ENCODE measurements around the gene SYNE1. TPM values are rescaled to one million over a fixed set of nuclear protein-coding genes. Genes with fewer than 3 reads are reported as not detected.

The SYNE1 gene
- total RNA-seq, 1 donor from 2014 or later, result 14.2 TPM

DNA sequence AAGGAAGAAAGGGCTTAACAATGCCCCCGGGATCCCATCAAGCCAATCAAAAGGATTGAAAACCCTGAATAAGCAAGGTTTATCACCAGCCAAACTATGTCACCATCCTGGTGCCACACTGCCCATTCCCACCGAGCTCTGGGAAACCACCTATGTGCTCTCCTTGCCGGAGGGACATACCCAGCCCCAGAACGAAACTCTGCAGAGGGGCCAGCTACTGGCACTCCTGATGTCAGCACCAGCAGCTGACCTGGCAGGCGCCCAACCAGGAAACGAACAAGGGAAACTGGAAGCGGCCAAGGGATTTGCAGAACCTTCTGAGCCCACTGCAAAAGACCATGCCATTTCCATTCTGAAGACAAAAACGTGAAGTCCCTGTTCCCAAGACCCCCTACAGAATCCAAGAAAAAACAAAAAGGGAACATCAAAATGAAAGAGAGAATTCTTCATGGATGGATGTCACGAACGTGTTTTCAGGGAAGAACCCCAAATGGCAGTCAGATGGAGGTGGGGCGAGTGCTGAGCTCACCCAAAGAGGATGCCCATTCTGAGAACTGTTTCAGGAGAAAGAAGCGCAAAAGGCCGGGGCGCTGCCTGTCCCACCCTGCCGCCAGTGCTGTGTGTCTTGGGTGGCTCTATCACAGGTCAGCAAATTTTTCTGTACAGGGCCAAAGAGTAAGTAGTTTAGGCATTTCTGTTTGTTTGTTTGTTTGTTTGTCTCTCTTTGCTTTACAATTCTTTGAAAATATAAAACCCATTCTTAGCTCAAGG lies 524.5 kb downstream of the SYNE1 start:
- Mint-ChIP-seq H3K9me3 (no peaks in the 10 kb centered on the region), H3K27me3 (ENCODE audit: low read depth) (peaks cover 3% of the 10 kb centered on the region), H3K27ac (no peak overlapping the region), H3K36me3 (ENCODE audit: low read depth) (no peaks in the 10 kb centered on the region), H3K4me1 (ENCODE audit: low read depth) (no peaks in the 10 kb centered on the region), H3K4me3 (ENCODE audit: low read depth) (no peak overlapping the region)
- DNase-seq (ENCODE audit: low spot score), result no peak
- intact Hi-C loops (cut with micrococcal nuclease), result no loop called here

DNA sequence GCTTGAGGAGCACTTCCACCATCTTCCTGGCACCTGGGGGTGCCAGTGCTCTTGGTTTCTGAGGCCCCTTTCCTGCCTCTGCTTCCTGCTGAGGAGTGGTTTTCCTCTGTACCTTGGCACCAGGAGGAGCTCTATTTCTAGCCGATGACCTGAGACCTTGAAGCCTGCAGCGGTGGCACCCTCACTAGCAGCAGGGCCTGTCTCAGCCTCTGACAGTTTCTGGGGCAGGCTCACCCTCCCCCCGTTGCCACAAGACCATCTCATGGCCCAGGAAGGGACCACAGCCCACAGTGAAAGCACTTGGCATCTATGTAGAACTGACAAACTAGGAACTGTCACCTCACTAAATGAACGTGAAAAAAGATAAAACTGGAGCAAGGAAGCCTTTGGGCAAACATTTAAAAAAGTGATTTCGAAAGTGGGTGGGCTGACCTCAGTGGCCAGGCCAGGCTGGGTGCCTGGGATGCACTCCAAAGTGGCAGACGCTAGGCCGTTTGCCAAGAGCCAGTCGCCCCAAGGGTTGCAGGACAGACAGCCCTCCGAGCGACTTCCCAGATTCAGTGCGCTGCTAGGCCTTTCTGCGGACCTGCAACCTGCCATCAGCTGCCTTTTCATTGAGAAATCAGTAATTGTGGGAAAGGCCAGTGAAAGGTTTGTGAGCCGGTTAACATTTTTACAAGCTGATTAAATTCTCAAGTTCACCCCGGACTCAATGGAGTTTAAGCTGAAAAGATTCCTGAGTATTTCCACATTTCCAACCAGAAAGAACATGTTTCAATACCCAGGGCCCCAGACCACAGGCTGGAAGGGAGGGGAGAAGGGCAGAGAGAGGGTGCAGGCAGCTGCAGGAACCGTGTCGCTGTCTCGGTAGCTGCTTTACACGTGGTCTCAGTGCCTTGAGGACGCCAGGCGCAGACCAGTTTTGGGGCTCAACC lies 526.0 kb downstream of the SYNE1 start:
- peaks cover 8% of the 10 kb centered on the region for H3K27me3 Mint-ChIP-seq (ENCODE audit: low read depth)
- H3K36me3 Mint-ChIP-seq (ENCODE audit: low read depth), result no peaks in the 10 kb centered on the region

DNA sequence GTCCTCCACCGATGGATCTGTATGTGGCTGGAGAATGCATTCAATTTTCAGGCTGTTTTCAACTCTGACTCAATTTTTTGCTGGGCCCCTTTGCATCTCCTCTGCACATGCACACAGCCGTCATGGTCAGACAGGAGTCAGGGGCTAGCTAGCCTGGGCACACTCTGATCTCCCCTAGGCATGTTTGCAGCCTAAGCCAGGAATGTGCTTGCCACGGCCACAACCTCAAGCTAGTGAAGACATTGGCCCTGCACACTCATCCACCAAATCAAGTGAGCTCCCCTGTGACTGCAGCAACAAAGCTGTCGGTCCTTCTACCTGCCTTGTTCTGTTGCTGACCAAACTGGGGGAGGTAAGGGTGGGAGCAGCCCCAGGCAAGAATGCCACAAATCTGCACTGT lies 529.2 kb downstream of the SYNE1 start:
- Mint-ChIP-seq H3K27ac (no peak overlapping the region), H3K27me3 (ENCODE audit: low read depth) (peaks cover 8% of the 10 kb centered on the region), H3K36me3 (ENCODE audit: low read depth) (no peaks in the 10 kb centered on the region), H3K4me1 (ENCODE audit: low read depth) (no peaks in the 10 kb centered on the region), H3K4me3 (ENCODE audit: low read depth) (no peak overlapping the region), H3K9me3 (no peaks in the 10 kb centered on the region)
- no peak for DNase-seq (ENCODE audit: low spot score)
- intact Hi-C loops (cut with micrococcal nuclease), result no loop called here

More for the DNA sequence above, 526.0 kb downstream of the SYNE1 start:
- intact Hi-C loops (cut with micrococcal nuclease), result no loop called here
- H3K4me1 Mint-ChIP-seq (ENCODE audit: low read depth), result no peaks in the 10 kb centered on the region
- no peaks in the 10 kb centered on the region for H3K9me3 Mint-ChIP-seq
- no peak overlapping the region for H3K27ac Mint-ChIP-seq
- no peak for DNase-seq (ENCODE audit: low spot score)
- no peak overlapping the region for H3K4me3 Mint-ChIP-seq (ENCODE audit: low read depth)

DNA sequence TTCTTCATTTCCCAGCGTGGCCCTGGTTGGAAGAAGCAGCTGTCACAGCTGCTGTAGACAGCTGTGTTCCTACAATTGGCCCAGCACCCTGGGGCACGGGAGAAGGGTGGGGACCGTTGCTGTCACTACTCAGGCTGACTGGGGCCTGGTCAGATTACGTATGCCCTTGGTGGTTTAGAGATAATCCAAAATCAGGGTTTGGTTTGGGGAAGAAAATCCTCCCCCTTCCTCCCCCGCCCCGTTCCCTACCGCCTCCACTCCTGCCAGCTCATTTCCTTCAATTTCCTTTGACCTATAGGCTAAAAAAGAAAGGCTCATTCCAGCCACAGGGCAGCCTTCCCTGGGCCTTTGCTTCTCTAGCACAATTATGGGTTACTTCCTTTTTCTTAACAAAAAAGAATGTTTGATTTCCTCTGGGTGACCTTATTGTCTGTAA lies 537.0 kb downstream of the SYNE1 start:
- peaks cover 3% of the 10 kb centered on the region for H3K4me1 Mint-ChIP-seq (ENCODE audit: low read depth)
- no peak overlapping the region for H3K27ac Mint-ChIP-seq

DNA sequence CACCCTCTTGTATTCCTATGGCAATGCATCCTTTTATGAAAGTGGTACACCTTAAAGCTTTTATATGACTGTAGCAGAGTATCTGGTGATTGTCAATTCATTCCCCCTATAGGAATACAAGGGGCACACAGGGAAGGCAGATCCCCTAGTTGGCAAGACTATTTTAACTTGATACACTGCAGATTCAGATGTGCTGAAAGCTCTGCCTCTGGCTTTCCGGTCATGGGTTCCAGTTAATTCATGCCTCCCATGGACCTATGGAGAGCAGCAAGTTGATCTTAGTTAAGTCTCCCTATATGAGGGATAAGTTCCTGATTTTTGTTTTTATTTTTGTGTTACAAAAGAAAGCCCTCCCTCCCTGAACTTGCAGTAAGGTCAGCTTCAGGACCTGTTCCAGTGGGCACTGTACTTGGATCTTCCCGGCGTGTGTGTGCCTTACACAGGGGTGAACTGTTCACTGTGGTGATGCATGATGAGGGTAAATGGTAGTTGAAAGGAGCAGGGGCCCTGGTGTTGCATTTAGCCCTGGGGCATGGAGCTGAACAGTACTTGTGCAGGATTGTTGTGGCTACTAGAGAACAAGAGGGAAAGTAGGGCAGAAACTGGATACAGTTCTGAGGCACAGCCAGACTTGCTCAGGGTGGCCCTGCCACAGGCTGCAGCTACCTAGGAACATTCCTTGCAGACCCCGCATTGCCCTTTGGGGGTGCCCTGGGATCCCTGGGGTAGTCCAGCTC lies 537.5 kb downstream of the SYNE1 start:
- Mint-ChIP-seq H3K9me3 (no peaks in the 10 kb centered on the region), H3K27me3 (ENCODE audit: low read depth) (peaks cover 3% of the 10 kb centered on the region), H3K36me3 (ENCODE audit: low read depth) (no peaks in the 10 kb centered on the region), H3K4me1 (ENCODE audit: low read depth) (peaks cover 3% of the 10 kb centered on the region), H3K27ac (no peak overlapping the region), H3K4me3 (ENCODE audit: low read depth) (no peak overlapping the region)
- intact Hi-C loops (cut with micrococcal nuclease), result no loop called here
- DNase-seq (ENCODE audit: low spot score), result no peak

More for the DNA sequence above, 537.0 kb downstream of the SYNE1 start:
- Mint-ChIP-seq H3K36me3 (ENCODE audit: low read depth) (no peaks in the 10 kb centered on the region), H3K9me3 (no peaks in the 10 kb centered on the region), H3K4me3 (ENCODE audit: low read depth) (no peak overlapping the region), H3K27me3 (ENCODE audit: low read depth) (peaks cover 3% of the 10 kb centered on the region)
- no peak for DNase-seq (ENCODE audit: low spot score)
- intact Hi-C loops (cut with micrococcal nuclease), result no loop called here

DNA sequence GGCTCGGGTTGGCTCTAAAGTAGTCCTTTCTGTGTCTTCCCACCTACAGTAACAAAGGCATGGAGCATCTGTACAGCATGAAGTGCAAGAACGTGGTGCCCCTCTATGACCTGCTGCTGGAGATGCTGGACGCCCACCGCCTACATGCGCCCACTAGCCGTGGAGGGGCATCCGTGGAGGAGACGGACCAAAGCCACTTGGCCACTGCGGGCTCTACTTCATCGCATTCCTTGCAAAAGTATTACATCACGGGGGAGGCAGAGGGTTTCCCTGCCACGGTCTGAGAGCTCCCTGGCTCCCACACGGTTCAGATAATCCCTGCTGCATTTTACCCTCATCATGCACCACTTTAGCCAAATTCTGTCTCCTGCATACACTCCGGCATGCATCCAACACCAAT lies 538.5 kb downstream of the SYNE1 start:
- H3K27ac Mint-ChIP-seq, result no peak overlapping the region
- intact Hi-C loops (cut with micrococcal nuclease), result no loop called here
- no peaks in the 10 kb centered on the region for H3K9me3 Mint-ChIP-seq
- H3K27me3 Mint-ChIP-seq (ENCODE audit: low read depth), result peaks cover 3% of the 10 kb centered on the region
- peaks cover 3% of the 10 kb centered on the region for H3K4me1 Mint-ChIP-seq (ENCODE audit: low read depth)
- H3K4me3 Mint-ChIP-seq (ENCODE audit: low read depth), result no peak overlapping the region
- no peaks in the 10 kb centered on the region for H3K36me3 Mint-ChIP-seq (ENCODE audit: low read depth)
- no peak for DNase-seq (ENCODE audit: low spot score)

DNA sequence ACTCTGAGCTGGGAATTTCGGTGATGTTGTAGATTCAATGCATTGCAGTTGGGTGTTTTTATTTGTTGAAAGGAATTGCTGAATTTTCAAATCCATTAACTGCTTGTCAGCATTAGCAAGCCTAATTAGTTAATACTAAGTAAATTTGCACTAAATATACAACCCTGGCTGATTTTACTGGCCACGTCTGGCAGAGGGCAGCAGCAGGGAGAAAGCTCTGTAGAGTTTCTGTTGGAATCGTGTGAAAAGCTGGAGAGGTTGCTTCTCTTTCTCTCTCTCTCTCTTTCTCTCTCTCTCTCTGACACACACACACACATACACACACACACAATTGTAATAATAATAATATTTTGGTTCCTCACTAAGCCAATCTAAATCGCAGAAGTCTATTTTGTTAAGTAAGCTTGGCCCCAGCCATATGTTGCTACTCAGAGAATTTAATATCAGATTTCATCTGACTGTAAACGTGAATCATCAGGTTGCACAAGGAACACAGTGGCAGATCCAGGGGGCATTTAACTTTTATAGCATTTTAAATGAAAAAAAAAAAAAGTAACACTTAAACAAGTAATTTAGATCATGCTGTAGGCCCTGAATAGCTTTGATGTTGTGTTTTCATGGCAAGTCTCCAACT lies 540.2 kb downstream of the SYNE1 start:
- Mint-ChIP-seq H3K4me3 (ENCODE audit: low read depth) (no peak overlapping the region), H3K4me1 (ENCODE audit: low read depth) (peaks cover 3% of the 10 kb centered on the region), H3K36me3 (ENCODE audit: low read depth) (no peaks in the 10 kb centered on the region), H3K9me3 (no peaks in the 10 kb centered on the region), H3K27ac (no peak overlapping the region), H3K27me3 (ENCODE audit: low read depth) (peaks cover 3% of the 10 kb centered on the region)
- intact Hi-C loops (cut with micrococcal nuclease), result no loop called here
- DNase-seq (ENCODE audit: low spot score), result no peak

DNA sequence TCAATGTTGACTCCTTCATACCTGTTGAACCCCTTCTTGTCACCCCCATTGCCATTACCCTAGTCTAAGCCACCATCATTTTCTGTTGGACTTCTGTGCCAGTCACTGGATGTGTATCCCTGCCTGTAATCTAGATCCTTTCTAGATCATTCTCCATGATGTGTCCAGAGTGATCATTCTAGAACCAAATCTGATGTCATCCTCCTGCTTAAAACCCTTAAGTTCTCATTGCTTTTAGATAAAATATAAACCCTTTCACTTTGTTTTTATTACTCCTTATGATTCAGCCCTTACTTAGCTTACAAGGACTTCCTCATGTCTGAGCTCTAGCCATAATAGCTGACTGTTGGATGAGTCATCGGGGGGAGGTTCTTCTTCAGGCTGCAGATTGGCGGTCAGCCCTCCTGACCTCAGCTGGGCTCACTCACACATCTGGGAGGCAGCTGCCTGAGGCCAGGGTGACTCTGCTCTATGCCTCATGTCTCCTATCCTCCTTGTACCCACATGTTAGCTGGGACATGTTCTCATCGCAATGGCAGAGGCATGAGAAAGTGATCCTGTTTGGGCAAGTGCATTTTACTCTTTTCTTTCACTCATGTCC lies 542.1 kb downstream of the SYNE1 start:
- no peak overlapping the region for H3K27ac Mint-ChIP-seq
- H3K4me1 Mint-ChIP-seq (ENCODE audit: low read depth), result no peaks in the 10 kb centered on the region
- no peaks in the 10 kb centered on the region for H3K27me3 Mint-ChIP-seq (ENCODE audit: low read depth)
- H3K9me3 Mint-ChIP-seq, result no peaks in the 10 kb centered on the region
- intact Hi-C loops (cut with micrococcal nuclease), result no loop called here
- H3K36me3 Mint-ChIP-seq (ENCODE audit: low read depth), result no peaks in the 10 kb centered on the region
- DNase-seq (ENCODE audit: low spot score), result no peak
- no peak overlapping the region for H3K4me3 Mint-ChIP-seq (ENCODE audit: low read depth)

DNA sequence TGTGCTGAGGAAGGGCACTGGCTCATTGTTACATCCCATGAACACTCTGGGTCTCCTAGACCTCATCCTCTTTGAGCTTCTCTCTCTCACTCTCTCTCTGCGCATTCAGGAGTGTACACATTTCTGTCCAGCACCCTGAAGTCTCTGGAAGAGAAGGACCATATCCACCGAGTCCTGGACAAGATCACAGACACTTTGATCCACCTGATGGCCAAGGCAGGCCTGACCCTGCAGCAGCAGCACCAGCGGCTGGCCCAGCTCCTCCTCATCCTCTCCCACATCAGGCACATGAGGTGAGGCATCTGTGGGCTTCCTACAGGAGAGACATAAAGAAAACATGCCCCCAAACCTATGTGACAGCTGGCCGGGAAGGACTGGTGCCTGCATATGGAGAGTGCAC lies 542.9 kb downstream of the SYNE1 start:
- no peak overlapping the region for H3K4me3 Mint-ChIP-seq (ENCODE audit: low read depth)

DNA sequence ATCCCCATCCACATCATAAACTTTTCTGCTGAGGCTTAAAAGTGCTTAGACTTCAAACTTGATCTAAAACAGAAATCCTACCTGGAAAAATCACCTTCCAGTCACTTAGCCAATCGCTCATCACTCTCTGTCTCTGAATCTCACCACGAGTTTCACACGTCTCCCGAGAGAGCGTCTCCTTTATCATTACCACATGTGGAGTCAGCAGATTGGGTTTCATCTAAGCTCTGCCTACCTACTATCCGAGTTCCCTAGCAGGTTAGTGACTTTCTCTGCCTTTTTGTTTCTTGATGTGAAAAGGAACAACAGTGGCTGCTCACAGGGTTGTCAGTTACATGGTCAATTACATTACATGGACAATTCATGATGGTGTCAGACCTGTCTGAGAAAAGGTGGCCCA lies 543.5 kb downstream of the SYNE1 start:
- no peak overlapping the region for H3K4me3 Mint-ChIP-seq (ENCODE audit: low read depth)
- no peak for DNase-seq (ENCODE audit: low spot score)
- no peak overlapping the region for H3K27ac Mint-ChIP-seq
- peaks cover 2% of the 10 kb centered on the region for H3K27me3 Mint-ChIP-seq (ENCODE audit: low read depth)
- intact Hi-C loops (cut with micrococcal nuclease), result no loop called here
- no peaks in the 10 kb centered on the region for H3K4me1 Mint-ChIP-seq (ENCODE audit: low read depth)
- no peaks in the 10 kb centered on the region for H3K36me3 Mint-ChIP-seq (ENCODE audit: low read depth)
- H3K9me3 Mint-ChIP-seq, result no peaks in the 10 kb centered on the region

More for the DNA sequence above, 542.9 kb downstream of the SYNE1 start:
- DNase-seq (ENCODE audit: low spot score), result no peak
- no peaks in the 10 kb centered on the region for H3K9me3 Mint-ChIP-seq
- no peaks in the 10 kb centered on the region for H3K36me3 Mint-ChIP-seq (ENCODE audit: low read depth)
- no peaks in the 10 kb centered on the region for H3K4me1 Mint-ChIP-seq (ENCODE audit: low read depth)
- no peak overlapping the region for H3K27ac Mint-ChIP-seq
- no peaks in the 10 kb centered on the region for H3K27me3 Mint-ChIP-seq (ENCODE audit: low read depth)
- intact Hi-C loops (cut with micrococcal nuclease), result no loop called here

DNA sequence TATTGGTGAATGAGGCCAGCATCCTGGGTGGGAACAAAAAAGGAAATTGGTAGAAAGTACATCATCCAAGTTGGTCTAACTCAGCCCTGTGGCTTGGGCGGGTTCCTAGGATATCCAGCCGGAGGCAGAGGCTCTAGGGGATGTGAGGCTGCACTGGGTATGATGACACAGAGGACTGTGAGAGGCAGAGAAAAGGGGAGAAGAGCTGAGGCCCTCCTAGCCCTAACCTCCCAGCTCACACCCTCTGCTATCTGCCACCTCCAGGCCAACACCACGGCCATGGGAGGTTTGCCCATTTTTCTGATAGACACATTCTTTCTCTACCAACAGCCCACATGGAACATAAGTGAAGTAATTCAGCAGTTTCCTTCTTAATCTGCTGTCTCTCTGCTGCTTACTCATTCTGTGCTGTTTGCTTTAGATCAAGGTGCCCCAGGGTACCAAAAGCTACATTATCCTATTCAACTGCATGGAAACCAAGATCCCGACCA lies 545.3 kb downstream of the SYNE1 start:
- intact Hi-C loops (cut with micrococcal nuclease), result no loop called here
- H3K9me3 Mint-ChIP-seq, result no peaks in the 10 kb centered on the region

DNA sequence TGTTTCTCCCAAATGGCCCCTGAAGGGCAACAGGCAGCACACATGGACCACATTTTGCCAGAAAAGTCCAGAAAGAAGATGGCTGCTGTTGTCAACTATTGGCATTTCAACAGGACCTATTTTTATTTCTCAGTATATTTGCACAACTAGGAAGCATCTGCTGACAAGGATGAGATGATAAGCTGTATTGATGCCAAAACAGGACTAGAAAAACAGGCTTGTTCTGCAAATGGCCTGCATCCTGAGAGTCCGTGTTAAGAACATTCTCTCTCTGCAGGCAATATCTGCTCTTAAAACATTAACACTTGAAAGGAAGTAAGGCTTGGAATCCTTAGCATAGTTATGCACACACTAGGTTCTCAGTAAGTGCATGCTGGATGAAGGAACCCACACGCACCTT lies 546.0 kb downstream of the SYNE1 start:
- no peaks in the 10 kb centered on the region for H3K9me3 Mint-ChIP-seq
- peaks cover 5% of the 10 kb centered on the region for H3K27me3 Mint-ChIP-seq (ENCODE audit: low read depth)
- DNase-seq (ENCODE audit: low spot score), result no peak
- no peaks in the 10 kb centered on the region for H3K36me3 Mint-ChIP-seq (ENCODE audit: low read depth)
- intact Hi-C loops (cut with micrococcal nuclease), result no loop called here
- H3K4me1 Mint-ChIP-seq (ENCODE audit: low read depth), result no peaks in the 10 kb centered on the region
- H3K27ac Mint-ChIP-seq, result no peak overlapping the region
- no peak overlapping the region for H3K4me3 Mint-ChIP-seq (ENCODE audit: low read depth)

More for the DNA sequence above, 545.3 kb downstream of the SYNE1 start:
- Mint-ChIP-seq H3K27ac (no peak overlapping the region), H3K27me3 (ENCODE audit: low read depth) (peaks cover 5% of the 10 kb centered on the region), H3K4me3 (ENCODE audit: low read depth) (no peak overlapping the region), H3K4me1 (ENCODE audit: low read depth) (no peaks in the 10 kb centered on the region), H3K36me3 (ENCODE audit: low read depth) (no peaks in the 10 kb centered on the region)
- no peak for DNase-seq (ENCODE audit: low spot score)

All from activated T-helper 2 cell treated with anti-CD3 and anti-CD28 coated beads, Interferon-gamma antibody, Interleukin-2, Interleukin-4, amounts not matched to agents 10 μg/mL and 5 μg/mL and 100 μg/mL, durations not matched to agents 14 hours and 24 hours and 36 hours (primary cell).